Smooth muscle cell (in vitro differentiated cells): Measurements from ENCODE around the gene TBC1D22A. TPM values are rescaled to one million over a fixed set of nuclear protein-coding genes. Genes with fewer than 3 reads are reported as not detected.

Experiments
- DNase-seq: peaks from one replicate; lab custom pipeline; 2025; ENCODE audit not compliant: unreplicated experiment; lab: John Stamatoyannopoulos, UW
- H2AFZ ChIP-seq: fragments of 200-600 bp; sonication (generic); 2 replicates; pipeline ENCODE4 v1.6.0; 2016; ENCODE audit warnings: antibody characterized with exemption, low read depth, mild to moderate bottlenecking
- H3F3A ChIP-seq: fragments of 200-600 bp; sonication (generic); 2 replicates; pipeline ENCODE4 v1.6.0; 2017; ENCODE audit warnings: antibody characterized with exemption, low read depth
- H3K27ac ChIP-seq: fragments of 200-600 bp; sonication (generic); 2 replicates; pipeline ENCODE4 v1.5.1; 2016; ENCODE audit warnings: low read depth, mild to moderate bottlenecking
- H3K27me3 ChIP-seq: fragments of 200-600 bp; sonication (generic); 2 replicates; pipeline ENCODE4 v1.6.1; 2016; ENCODE audit warnings: low read depth, mild to moderate bottlenecking
- H3K36me3 ChIP-seq: fragments of 200-600 bp; sonication (generic); 2 replicates; pipeline ENCODE4 v1.5.1; 2016; ENCODE audit warnings: low read depth
- H3K4me1 ChIP-seq: fragments of 200-600 bp; sonication (generic); 2 replicates; pipeline ENCODE4 v1.5.1; 2016; ENCODE audit warnings: low read depth
- H3K4me2 ChIP-seq: fragments of 200-600 bp; sonication (generic); 2 replicates; pipeline ENCODE4 v1.6.0; 2016; ENCODE audit warnings: mild to moderate bottlenecking
- H3K4me3 ChIP-seq: fragments of 200-600 bp; sonication (generic); 2 replicates; pipeline ENCODE4 v1.5.1; 2016; ENCODE audit warnings: mild to moderate bottlenecking
- H3K79me2 ChIP-seq: fragments of 200-600 bp; sonication (generic); 2 replicates; pipeline ENCODE4 v1.6.0; 2016; ENCODE audit warnings: low read depth, mild to moderate bottlenecking
- H3K9ac ChIP-seq: fragments of 200-600 bp; sonication (generic); 2 replicates; pipeline ENCODE4 v1.6.0; 2016; ENCODE audit warnings: low read depth
- H3K9me3 ChIP-seq: fragments of 200-600 bp; sonication (generic); replicated peaks from 2 replicates; pipeline ENCODE4 v1.5.1; 2016; ENCODE audit warnings: low read depth
- H4K20me1 ChIP-seq: fragments of 200-600 bp; sonication (generic); 2 replicates; pipeline ENCODE4 v1.6.0; 2016; ENCODE audit warnings: low read depth
- WGBS: methylation state at CpG from one replicate; pipeline ENCODE4 v1.1.7; 2016; ENCODE audit warnings: low lambda C conversion rate; 5-methylcytosine and 5-hydroxymethylcytosine counted together
- polyA plus RNA-seq: library from polyadenylated mRNA; unstranded; fragments of >200 nt; fragmentation: Nextera tagmentation; extraction: Ambion mirVana; gene quantifications from 2 replicates; pipeline ENCODE4 v1.2.1, GENCODE V29; 2016
- total RNA-seq: library from RNA; depleted of rRNA; stranded (reverse); fragments of >200 nt; gene quantifications from 2 replicates; pipeline ENCODE4 v1.2.3, GENCODE V29; 2014
- TF ChIP-seq, protein P1 (sequence below): fragments of 200-600 bp; sonication (generic); IDR thresholded peaks from 2 replicates; pipeline ENCODE4 v1.5.1; 2017; ENCODE audit warnings: borderline replicate concordance, mild to moderate bottlenecking, antibody characterized with exemption; ENCODE audit not compliant: insufficient read depth, poor library complexity, severe bottlenecking

TBC1D22A gene
- total and polyA plus RNA-seq, 2 experiments from 2014 or later = 12.5 to 14.4 TPM

DNA sequence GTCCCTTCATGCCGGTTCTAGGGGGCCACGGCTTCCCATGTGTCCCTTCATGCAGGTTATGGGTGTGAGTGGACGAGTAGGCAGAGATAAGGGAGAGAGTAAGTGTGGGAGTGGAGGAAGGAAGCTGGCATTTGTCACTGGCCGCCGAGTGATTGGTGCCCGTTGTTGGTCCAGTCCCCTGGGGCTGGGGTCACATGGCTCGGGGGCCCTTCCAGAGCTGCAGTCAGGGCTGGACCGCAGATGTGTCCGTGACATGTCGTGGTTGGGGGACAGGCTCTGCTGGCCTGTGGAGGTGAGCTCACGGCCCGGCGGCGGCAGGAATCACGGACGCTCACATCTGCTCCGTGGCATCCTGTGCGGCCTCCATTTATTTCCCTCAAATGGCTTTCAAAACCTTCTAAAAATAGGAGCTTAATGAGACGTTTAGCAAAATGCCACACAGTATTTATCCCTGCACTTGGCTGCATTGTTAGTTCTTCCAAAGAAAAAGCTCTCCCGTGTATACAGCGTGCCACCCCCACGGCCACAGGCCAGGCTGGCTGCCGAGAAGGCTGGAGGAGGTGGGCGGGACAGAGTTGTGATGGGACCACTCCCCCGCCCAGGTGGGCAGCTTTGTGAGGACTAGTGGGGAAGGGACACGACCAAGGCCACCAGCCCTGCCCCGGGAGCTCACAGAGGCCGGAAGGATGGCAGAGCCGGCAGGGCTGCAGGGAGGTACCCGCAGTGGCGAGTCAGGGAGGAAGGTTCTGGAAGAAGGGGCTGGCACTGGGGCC, 386.7 kb downstream of the TBC1D22A start:
- Histone ChIP-seq H3K4me1 (no peaks in the 10 kb centered on the region), H3K79me2 (no peaks in the 10 kb centered on the region), H3K4me2 (no peak overlapping the region), H3K27ac (no peak overlapping the region), H2AFZ (no peak overlapping the region), H3K36me3 (no peaks in the 10 kb centered on the region), H3K9ac (no peak overlapping the region), H3K27me3 (no peaks in the 10 kb centered on the region), H3K9me3 (no peaks in the 10 kb centered on the region), H4K20me1 (no peaks in the 10 kb centered on the region), H3K4me3 (no peak overlapping the region), H3F3A (no peaks in the 10 kb centered on the region)
- 88% methylated on average over 24 of the region's 31 CpGs for WGBS
- no peak for DNase-seq
- TF ChIP-seq, protein P1, sequence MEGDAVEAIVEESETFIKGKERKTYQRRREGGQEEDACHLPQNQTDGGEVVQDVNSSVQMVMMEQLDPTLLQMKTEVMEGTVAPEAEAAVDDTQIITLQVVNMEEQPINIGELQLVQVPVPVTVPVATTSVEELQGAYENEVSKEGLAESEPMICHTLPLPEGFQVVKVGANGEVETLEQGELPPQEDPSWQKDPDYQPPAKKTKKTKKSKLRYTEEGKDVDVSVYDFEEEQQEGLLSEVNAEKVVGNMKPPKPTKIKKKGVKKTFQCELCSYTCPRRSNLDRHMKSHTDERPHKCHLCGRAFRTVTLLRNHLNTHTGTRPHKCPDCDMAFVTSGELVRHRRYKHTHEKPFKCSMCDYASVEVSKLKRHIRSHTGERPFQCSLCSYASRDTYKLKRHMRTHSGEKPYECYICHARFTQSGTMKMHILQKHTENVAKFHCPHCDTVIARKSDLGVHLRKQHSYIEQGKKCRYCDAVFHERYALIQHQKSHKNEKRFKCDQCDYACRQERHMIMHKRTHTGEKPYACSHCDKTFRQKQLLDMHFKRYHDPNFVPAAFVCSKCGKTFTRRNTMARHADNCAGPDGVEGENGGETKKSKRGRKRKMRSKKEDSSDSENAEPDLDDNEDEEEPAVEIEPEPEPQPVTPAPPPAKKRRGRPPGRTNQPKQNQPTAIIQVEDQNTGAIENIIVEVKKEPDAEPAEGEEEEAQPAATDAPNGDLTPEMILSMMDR = no peak

DNA sequence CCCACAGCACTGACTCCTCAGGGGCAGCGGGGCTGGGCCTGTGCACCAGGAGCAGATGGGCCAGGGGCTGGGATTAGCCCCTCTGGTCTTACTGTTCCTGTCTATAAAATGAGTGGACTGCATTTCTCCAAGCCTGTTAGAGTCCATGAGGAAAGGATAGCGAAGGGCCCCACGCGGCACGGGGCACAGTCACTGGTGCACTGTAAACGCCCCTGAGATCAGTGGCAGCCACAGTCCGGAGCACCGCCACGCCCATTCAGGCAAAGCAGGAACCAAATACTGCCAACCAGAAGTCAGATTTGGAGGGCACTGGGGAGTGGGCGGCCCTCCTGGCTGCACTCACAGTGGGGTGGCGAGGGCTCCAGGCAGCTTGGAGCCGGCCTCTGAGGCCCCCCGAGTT, 387.5 kb downstream of the TBC1D22A start:
- no peaks in the 10 kb centered on the region for H3K79me2 ChIP-seq
- H3K27ac ChIP-seq = no peak overlapping the region
- WGBS = 98% methylated on average over 13 of the region's 13 CpGs
- H3K9ac ChIP-seq = no peak overlapping the region
- H3K4me2 ChIP-seq = no peak overlapping the region
- no peak overlapping the region for H3K4me3 ChIP-seq
- no peaks in the 10 kb centered on the region for H4K20me1 ChIP-seq
- no peaks in the 10 kb centered on the region for H3K4me1 ChIP-seq
- no peaks in the 10 kb centered on the region for H3K9me3 ChIP-seq
- DNase-seq = no peak
- H2AFZ ChIP-seq = no peak overlapping the region
- H3K36me3 ChIP-seq = no peaks in the 10 kb centered on the region
- TF ChIP-seq, protein P1 = no peak
- H3K27me3 ChIP-seq = no peaks in the 10 kb centered on the region
- H3F3A ChIP-seq = no peaks in the 10 kb centered on the region

DNA sequence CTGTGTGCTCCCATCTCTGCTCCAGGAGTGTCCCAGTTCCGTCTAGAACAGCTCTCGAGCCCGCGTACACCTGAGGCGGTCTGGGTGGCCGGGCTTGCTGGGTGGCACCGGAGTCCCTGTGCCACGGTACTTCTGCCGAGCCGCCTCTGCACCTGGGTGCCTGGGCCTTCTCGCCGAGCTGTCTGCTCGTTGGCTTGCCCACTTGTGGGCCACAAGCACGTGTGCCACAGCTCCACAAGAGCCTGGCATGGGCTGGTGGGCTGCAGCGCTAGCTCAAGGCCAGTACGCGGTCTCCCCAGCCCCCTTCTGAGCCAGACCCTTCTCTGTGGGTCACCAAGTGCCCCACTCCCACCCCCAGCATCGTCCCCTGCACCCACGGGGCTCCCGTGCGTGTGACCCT, 388.0 kb downstream of the TBC1D22A start:
- Histone ChIP-seq H3K27me3 (no peaks in the 10 kb centered on the region), H3K4me1 (no peaks in the 10 kb centered on the region), H3K4me3 (no peak overlapping the region), H3K9ac (no peak overlapping the region), H3K79me2 (no peaks in the 10 kb centered on the region), H2AFZ (no peak overlapping the region), H3K27ac (no peak overlapping the region), H3K4me2 (no peak overlapping the region), H3K36me3 (no peaks in the 10 kb centered on the region), H3F3A (no peaks in the 10 kb centered on the region), H3K9me3 (no peaks in the 10 kb centered on the region), H4K20me1 (no peaks in the 10 kb centered on the region)
- DNase-seq = no peak
- TF ChIP-seq, protein P1 = no peak
- 98% methylated on average over 20 of the region's 21 CpGs for WGBS

DNA sequence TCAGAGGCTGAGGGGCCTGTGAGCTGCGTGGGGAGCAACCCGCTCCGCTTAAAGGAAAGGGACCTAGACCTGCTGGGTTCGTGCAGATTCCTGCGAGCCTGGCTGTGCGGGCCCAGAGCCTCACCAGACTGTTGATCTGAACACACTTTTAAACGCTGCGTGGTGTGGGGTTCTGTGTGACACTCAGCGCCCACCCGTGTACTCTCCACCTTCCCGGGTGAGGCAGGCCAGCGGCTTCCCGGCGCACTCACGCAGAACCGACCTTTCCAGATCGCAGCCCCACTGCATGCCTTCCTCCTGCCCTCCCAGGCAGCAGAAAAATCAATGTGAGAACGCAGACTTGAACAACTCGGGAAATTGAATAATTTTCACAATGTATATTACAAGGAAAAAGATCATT, 388.6 kb downstream of the TBC1D22A start:
- Histone ChIP-seq H3K9ac (no peak overlapping the region), H3K27ac (no peak overlapping the region), H3F3A (no peaks in the 10 kb centered on the region), H2AFZ (no peak overlapping the region), H3K36me3 (no peaks in the 10 kb centered on the region), H3K4me1 (no peaks in the 10 kb centered on the region), H3K4me3 (no peak overlapping the region), H4K20me1 (no peaks in the 10 kb centered on the region), H3K27me3 (no peaks in the 10 kb centered on the region), H3K4me2 (no peak overlapping the region), H3K9me3 (no peaks in the 10 kb centered on the region), H3K79me2 (no peaks in the 10 kb centered on the region)
- TF ChIP-seq, protein P1 = no peak
- WGBS = 94% methylated on average over 14 of the region's 19 CpGs
- no peak for DNase-seq
